ENCODE results near the gene SP7. TPM values are rescaled to one million over a fixed set of nuclear protein-coding genes. Genes with fewer than 3 reads are reported as not detected.

Gene SP7
- total RNA-seq, 1 experiment from 2014 or later = not detected

- Histone ChIP-seq H2BK120ac (ENCODE audit: low read depth, low read length, poor library complexity, severe bottlenecking) (no peak overlapping the region), H3K9ac (ENCODE audit: extremely low read depth, insufficient read length, low read length) (no peak overlapping the region), H3K79me2 (ENCODE audit: insufficient read depth, low read length) (no peaks in the 10 kb centered on the region), H3K9me3 (ENCODE audit: control insufficient read depth, low read depth, low read length) (no peaks in the 10 kb centered on the region), H3K27me3 (ENCODE audit: insufficient read depth, low read length) (no peaks in the 10 kb centered on the region), H4K91ac (ENCODE audit: insufficient read length, low read depth, low read length) (no peak overlapping the region), H2AFZ (ENCODE audit: low read length) (no peak overlapping the region), H2BK15ac (ENCODE audit: low read depth, low read length) (no peak overlapping the region), H3K56ac (ENCODE audit: insufficient read length, low read depth, low read length) (no peak overlapping the region), H3K4me2 (ENCODE audit: insufficient read depth, insufficient read length, low read length) (no peak overlapping the region), H2BK5ac (ENCODE audit: insufficient read length, low read length) (no peak overlapping the region), H4K5ac (ENCODE audit: insufficient read length, low read depth, low read length) (no peak overlapping the region), H3K79me1 (ENCODE audit: insufficient read depth, low read depth, low read length, poor library complexity, severe bottlenecking) (no peaks in the 10 kb centered on the region), H3K4me1 (ENCODE audit: insufficient read depth, low read length) (no peaks in the 10 kb centered on the region), H3T11ph (ENCODE audit: low read length) (no peak overlapping the region), H4K20me1 (ENCODE audit: control insufficient read depth, insufficient read depth, insufficient read length) (no peaks in the 10 kb centered on the region), H3K23me2 (ENCODE audit: insufficient read length, low read depth, low read length, poor library complexity, severe bottlenecking) (no peaks in the 10 kb centered on the region), H2AK5ac (ENCODE audit: insufficient read length, low read length) (no peak overlapping the region), H2BK12ac (ENCODE audit: insufficient read length, low read depth, low read length) (no peak overlapping the region), H4K8ac (replicated peaks; ENCODE audit: insufficient read length, low read depth, low read length) (no peak overlapping the region), H3K23ac (ENCODE audit: insufficient read length, low read depth, low read length) (no peak overlapping the region), H3K14ac (ENCODE audit: insufficient read depth, low read length) (no peak overlapping the region), H3K4ac (ENCODE audit: low read depth, low read length) (no peak overlapping the region), H3K18ac (ENCODE audit: insufficient read length, low read depth, low read length) (no peak overlapping the region), H2BK20ac (ENCODE audit: low read depth, low read length, poor library complexity, severe bottlenecking) (no peak overlapping the region), H3K27ac (ENCODE audit: insufficient read length, low read depth, low read length) (no peak overlapping the region)
- no peaks in the 10 kb centered on the region; the same call in 1 of the 2 replicates for H3K27me3 Mint-ChIP-seq (ENCODE audit: low read depth)
- no peaks in the 10 kb centered on the region for H3K9me3 Mint-ChIP-seq
- no peaks in the 10 kb centered on the region for H3K4me1 Mint-ChIP-seq
- H3K4me3 Mint-ChIP-seq = no peak overlapping the region
- WGBS (ENCODE audit: extremely low coverage, insufficient read length, low lambda C conversion rate) = no CpG with 5 or more reads among the region's 6 CpGs
- H3K27ac Mint-ChIP-seq = no peak overlapping the region
- H3K36me3 Mint-ChIP-seq (ENCODE audit: insufficient read depth in 1 of 3, low read depth in 3 of 3) = peaks cover 47 to 77% (median 73%) of the 10 kb centered on the region in 3 experiments
- TF ChIP-seq CTCF (conservative IDR thresholded peaks at IDR 0.05) = no peak
- DNase-seq = no peak
Measured at GRCh38 chr12:53288322-53288721, 47.8 kb downstream of the SP7 start.
